Measurements from ENCODE around the gene SLC35F4.
"Not testable (repeated sequence)": the region's sequence is repeated elsewhere in the genome, so short reads cannot be mapped to it uniquely, and the experiment has no call there.

The SLC35F4 gene

GRCh38 chr14:57769863-57770523 lies 95.9 kb downstream of the SLC35F4 start:
- ChIA-PET POLR2A (no interaction called here), CTCF (no interaction called here)
- no peak for TF ChIP-seq HDGF (IDR thresholded peaks at IDR 0.05; ENCODE audit: borderline replicate concordance)
- no peak for TF ChIP-seq SP1 (IDR thresholded peaks at IDR 0.05)
- TF ChIP-seq ZNF384 (IDR thresholded peaks at IDR 0.05) = no peak
- no peak for DNase-seq (ENCODE audit: extremely low spot score)

GRCh38 chr14:57761800-57762199 lies 104.1 kb downstream of the SLC35F4 start:
- ChIA-PET POLR2A (no interaction called here), CTCF (no interaction called here)
- no peak for TF ChIP-seq ZNF384 (IDR thresholded peaks at IDR 0.05)
- TF ChIP-seq L3MBTL2 (conservative IDR thresholded peaks at IDR 0.05) = no peak
- TF ChIP-seq SUZ12 (IDR thresholded peaks at IDR 0.05) = no peak
- no peak for TF ChIP-seq FOXM1 (IDR thresholded peaks at IDR 0.05; ENCODE audit: borderline replicate concordance)
- TF ChIP-seq FOXK2 (IDR thresholded peaks at IDR 0.05) = no peak
- no peak for DNase-seq (ENCODE audit: extremely low spot score)

- no peak for TF ChIP-seq TARDBP (IDR thresholded peaks at IDR 0.05)
- no peak for TF ChIP-seq NFRKB (IDR thresholded peaks at IDR 0.05)
- TF ChIP-seq BHLHE40 (IDR thresholded peaks at IDR 0.05; ENCODE audit: borderline replicate concordance) = no peak
- no peak for TF ChIP-seq FOXA1 (IDR thresholded peaks at IDR 0.05)
- TF ChIP-seq L3MBTL2 (conservative IDR thresholded peaks at IDR 0.05) = no peak
- no peak for TF ChIP-seq SP1 (IDR thresholded peaks at IDR 0.05)
- TF ChIP-seq LEF1 (IDR thresholded peaks at IDR 0.05; ENCODE audit: borderline replicate concordance) = no peak
- no peak for TF ChIP-seq CTBP1 (IDR thresholded peaks at IDR 0.05; ENCODE audit: borderline replicate concordance)
- TF ChIP-seq ARNT (IDR thresholded peaks at IDR 0.05) = no peak
- no peak for TF ChIP-seq ZNF384 (IDR thresholded peaks at IDR 0.05)
- TF ChIP-seq HDGF (IDR thresholded peaks at IDR 0.05; ENCODE audit: borderline replicate concordance) = no peak
- TF ChIP-seq PKNOX1 (IDR thresholded peaks at IDR 0.05) = no peak
- no peak for TF ChIP-seq FOXK2 (IDR thresholded peaks at IDR 0.05)
- no peak for TF ChIP-seq SUZ12 (IDR thresholded peaks at IDR 0.05)
- TF ChIP-seq FOXM1 (IDR thresholded peaks at IDR 0.05; ENCODE audit: borderline replicate concordance) = no peak
- TF ChIP-seq ELF4 (IDR thresholded peaks at IDR 0.05) = no peak
- DNase-seq (ENCODE audit: extremely low spot score) = no peak
- POLR2A ChIA-PET = no interaction called here
- CTCF ChIA-PET = no interaction called here
Observed at GRCh38 chr14:57760896-57761295, 105.0 kb downstream of the SLC35F4 start.

GRCh38 chr14:57755018-57755521 lies 110.8 kb downstream of the SLC35F4 start:
- DNase-seq (ENCODE audit: extremely low spot score) = no peak
- CTCF ChIA-PET = no interaction called here
- POLR2A ChIA-PET = no interaction called here
- TF ChIP-seq L3MBTL2 (conservative IDR thresholded peaks at IDR 0.05) = no peak
- TF ChIP-seq TARDBP (IDR thresholded peaks at IDR 0.05) = no peak
- TF ChIP-seq ELF4 (IDR thresholded peaks at IDR 0.05) = no peak
- TF ChIP-seq ARNT (IDR thresholded peaks at IDR 0.05) = no peak
- TF ChIP-seq FOXM1 (IDR thresholded peaks at IDR 0.05; ENCODE audit: borderline replicate concordance) = no peak
- no peak for TF ChIP-seq FOXA1 (IDR thresholded peaks at IDR 0.05)
- no peak for TF ChIP-seq ZNF384 (IDR thresholded peaks at IDR 0.05)
- no peak for TF ChIP-seq NFRKB (IDR thresholded peaks at IDR 0.05)
- TF ChIP-seq FOXK2 (IDR thresholded peaks at IDR 0.05) = no peak
- TF ChIP-seq HDGF (IDR thresholded peaks at IDR 0.05; ENCODE audit: borderline replicate concordance) = no peak
- no peak for TF ChIP-seq PKNOX1 (IDR thresholded peaks at IDR 0.05)
- no peak for TF ChIP-seq SUZ12 (IDR thresholded peaks at IDR 0.05)
- no peak for TF ChIP-seq LEF1 (IDR thresholded peaks at IDR 0.05; ENCODE audit: borderline replicate concordance)
- no peak for TF ChIP-seq CTBP1 (IDR thresholded peaks at IDR 0.05; ENCODE audit: borderline replicate concordance)
- no peak for TF ChIP-seq BHLHE40 (IDR thresholded peaks at IDR 0.05; ENCODE audit: borderline replicate concordance)
- TF ChIP-seq SP1 (IDR thresholded peaks at IDR 0.05) = no peak

GRCh38 chr14:57754527-57754926 lies 111.4 kb downstream of the SLC35F4 start:
- ChIA-PET POLR2A (no interaction called here), CTCF (no interaction called here)
- no peak for TF ChIP-seq ZNF384 (IDR thresholded peaks at IDR 0.05)
- no peak for TF ChIP-seq CTBP1 (IDR thresholded peaks at IDR 0.05; ENCODE audit: borderline replicate concordance)
- no peak for TF ChIP-seq NFRKB (IDR thresholded peaks at IDR 0.05)
- TF ChIP-seq L3MBTL2 (conservative IDR thresholded peaks at IDR 0.05) = no peak
- TF ChIP-seq SP1 (IDR thresholded peaks at IDR 0.05) = no peak
- no peak for TF ChIP-seq FOXM1 (IDR thresholded peaks at IDR 0.05; ENCODE audit: borderline replicate concordance)
- no peak for TF ChIP-seq PKNOX1 (IDR thresholded peaks at IDR 0.05)
- no peak for TF ChIP-seq LEF1 (IDR thresholded peaks at IDR 0.05; ENCODE audit: borderline replicate concordance)
- TF ChIP-seq SUZ12 (IDR thresholded peaks at IDR 0.05) = no peak
- TF ChIP-seq FOXA1 (IDR thresholded peaks at IDR 0.05) = no peak
- no peak for TF ChIP-seq FOXK2 (IDR thresholded peaks at IDR 0.05)
- no peak for TF ChIP-seq HDGF (IDR thresholded peaks at IDR 0.05; ENCODE audit: borderline replicate concordance)
- TF ChIP-seq ARNT (IDR thresholded peaks at IDR 0.05) = no peak
- TF ChIP-seq TARDBP (IDR thresholded peaks at IDR 0.05) = no peak
- no peak for TF ChIP-seq ELF4 (IDR thresholded peaks at IDR 0.05)
- TF ChIP-seq BHLHE40 (IDR thresholded peaks at IDR 0.05; ENCODE audit: borderline replicate concordance) = no peak
- DNase-seq (ENCODE audit: extremely low spot score) = no peak

GRCh38 chr14:57753821-57754220 lies 112.1 kb downstream of the SLC35F4 start:
- DNase-seq (ENCODE audit: extremely low spot score) = no peak
- ChIA-PET POLR2A (no interaction called here), CTCF (no interaction called here)
- TF ChIP-seq TARDBP (IDR thresholded peaks at IDR 0.05) = no peak
- TF ChIP-seq NFRKB (IDR thresholded peaks at IDR 0.05) = no peak
- TF ChIP-seq ZNF384 (IDR thresholded peaks at IDR 0.05) = no peak
- TF ChIP-seq FOXA1 (IDR thresholded peaks at IDR 0.05) = no peak

- CTCF ChIA-PET; DNase-seq (ENCODE audit: extremely low spot score); POLR2A ChIA-PET: not testable (repeated sequence)
Observed at GRCh38 chr14:57752142-57752695, 113.7 kb downstream of the SLC35F4 start.

Measured in HEK293T (cell line).